ENCODE measurements around the gene PER1.

The PER1 gene

DNA sequence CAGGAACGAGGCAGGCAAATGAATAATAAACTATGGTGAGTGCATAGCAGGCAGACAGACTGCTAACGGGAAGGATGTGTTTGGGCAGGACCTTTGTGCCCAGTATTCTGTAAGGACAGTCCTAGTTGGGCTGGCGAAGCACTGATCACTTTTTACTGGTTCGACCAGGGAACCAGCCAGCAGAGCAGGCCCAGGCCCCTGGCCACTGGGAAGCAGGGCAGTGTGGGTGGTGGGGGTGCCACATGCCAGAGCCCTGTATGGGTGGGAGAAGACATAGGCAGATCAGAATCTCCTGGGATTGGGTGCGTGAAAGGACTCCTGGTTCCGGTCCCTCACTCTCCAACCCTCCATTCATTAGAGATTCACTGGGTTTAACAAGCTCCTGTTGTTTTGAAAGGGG lies 14.5 kb upstream of the PER1 start:
- no peak for DNase-seq

DNA sequence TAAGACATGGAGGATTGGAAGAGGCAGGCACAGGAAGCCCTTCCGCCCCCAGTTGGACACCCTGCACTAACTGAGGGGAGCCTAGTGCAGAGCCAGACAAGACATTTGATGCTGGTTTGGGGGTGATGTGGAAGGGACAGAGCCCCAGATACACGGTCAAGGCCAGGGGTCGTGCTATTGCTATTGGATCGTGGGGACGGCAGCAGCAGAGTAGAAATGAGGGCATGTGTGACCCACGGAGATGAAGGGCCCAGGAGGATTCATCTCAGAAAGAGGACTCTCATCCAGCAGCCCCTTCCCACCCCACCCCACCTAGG lies 12.6 kb upstream of the PER1 start:
- DNase-seq, result peak in 1 of 5 donors; percentile 62

DNA sequence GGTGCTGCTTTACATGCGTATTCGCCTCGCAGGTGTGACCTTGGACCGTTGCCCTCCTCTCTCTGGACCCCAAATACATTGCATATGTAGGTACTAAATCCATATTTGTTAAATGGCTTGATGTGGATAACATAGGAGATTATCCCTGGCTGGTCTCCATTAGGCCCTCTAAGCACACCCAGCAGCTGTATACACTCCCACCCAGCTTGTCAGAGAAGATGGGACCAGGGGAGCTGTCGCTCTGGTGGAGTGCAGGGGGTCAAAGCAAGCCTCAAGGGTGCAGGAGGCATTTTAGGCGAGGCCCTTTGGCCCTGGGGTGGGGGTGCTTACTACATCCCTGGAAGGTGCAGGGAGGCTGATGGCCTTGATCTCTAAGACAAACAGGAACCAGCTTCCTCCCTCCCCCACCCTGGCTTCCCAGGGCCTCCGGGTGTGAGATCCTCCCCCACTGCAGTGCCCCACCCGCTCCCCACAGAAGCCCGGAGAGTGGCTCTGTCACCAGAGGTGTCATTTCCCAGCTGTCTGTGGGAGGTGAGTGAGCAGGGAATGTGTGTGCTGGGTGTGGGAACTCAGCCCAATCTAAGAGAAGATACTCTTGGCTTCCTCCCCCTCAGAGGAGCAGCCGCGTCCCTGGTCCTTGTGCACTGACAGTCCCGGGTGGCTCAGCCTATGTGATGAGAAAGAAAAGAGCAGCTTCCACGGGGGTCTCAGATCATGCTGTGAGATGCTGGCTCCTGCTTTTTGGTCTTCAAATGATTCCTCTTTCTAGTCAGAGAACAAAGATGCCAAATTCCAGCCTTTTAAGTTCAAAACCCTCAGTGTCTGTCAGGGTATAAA lies 12.0 kb upstream of the PER1 start:
- DNase-seq, result peak; percentile 55 to 83 (median 68)

DNA sequence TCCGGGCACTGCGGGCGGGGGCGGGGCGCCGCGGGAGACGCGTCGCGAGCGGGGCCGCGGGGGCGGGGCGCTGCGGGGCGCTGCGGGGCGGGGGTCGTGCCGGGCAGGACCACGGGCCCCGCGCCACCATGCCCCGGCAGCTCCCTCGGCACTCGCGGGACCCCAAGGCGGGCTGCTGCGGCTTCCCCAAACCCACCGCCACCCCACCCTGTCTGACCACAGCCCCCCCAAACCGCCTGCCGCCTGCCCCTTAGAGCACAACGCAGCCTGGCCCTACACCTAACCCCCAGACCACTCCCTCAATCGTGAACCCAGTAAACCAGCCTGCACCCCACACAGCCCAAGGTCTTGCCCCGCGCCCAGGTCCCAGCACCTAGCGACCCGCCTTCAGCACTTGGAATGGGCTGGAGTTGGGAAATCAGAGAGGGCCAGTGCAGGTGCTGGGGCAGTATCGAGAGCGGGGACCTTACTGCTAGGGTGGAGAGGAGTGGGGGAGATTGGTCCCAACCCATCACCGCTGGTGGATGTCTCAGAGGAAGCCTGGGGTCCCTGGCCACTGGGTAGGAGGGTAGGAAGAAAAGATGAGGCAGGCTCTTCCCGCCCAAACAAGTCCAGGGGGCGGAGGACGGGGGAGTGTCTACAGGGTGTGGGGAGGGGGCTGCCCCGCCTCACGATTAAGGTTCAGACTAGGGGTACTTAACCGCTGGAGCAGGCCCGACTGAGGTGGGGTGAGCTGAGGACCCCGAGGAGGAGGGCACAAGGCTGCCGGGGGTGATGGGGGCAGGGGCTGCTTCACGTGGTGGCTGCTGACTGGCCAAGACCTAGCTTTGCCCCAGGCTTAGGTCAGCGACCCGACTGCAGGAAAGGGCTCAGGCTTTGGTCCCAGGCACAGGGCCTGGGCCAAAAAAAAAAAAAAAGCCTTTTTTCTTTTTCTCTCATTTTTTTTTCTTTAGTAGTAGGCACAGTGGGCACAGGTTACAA lies 11.1 kb upstream of the PER1 start:
- DNase-seq, result no peak

DNA sequence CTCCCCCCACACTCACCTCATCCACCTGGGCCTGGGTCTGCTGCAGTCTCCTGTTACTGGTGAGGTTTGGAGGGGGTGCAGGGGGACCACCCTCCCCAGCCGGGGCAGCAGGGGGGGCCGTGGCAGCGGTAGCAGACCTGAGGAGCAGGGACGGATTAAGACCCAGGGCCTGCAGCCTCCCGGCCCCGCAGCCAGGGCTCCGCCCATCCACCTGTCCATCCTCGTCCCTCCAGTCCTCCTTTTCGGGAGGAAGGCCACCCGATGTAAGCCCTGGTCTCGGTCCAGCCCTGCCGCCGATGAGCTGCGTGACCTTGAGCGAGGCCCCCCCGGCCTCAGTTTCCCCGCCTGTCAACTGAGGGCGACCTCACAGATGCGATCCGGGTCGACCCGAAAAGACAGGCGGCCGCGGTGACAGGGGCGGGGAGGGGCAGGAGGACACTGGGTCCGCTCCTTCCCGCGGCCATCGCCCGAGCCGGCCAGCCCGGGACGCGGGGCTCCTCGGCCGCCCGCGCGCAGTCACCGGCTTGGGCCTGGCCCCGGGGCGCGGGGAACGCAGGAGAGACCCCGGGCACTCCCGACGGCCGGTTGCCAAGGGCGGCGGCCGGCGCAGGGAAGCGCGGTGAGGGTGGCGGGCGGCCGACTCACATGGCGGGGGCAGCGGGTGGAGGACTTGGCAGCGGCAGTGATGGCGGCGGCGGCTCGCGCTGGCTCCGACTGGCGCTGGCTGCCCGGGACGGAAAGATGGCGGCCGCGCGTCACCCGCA lies 10.2 kb upstream of the PER1 start, which contains the start of gene VAMP2:
TSS of gene VAMP2 (minus strand) at position 716 of the 764 bp plus-strand sequence. CDS start at position 647, 69 bp downstream.
- peak; percentile 72 to 88 (median 78) for DNase-seq

DNA sequence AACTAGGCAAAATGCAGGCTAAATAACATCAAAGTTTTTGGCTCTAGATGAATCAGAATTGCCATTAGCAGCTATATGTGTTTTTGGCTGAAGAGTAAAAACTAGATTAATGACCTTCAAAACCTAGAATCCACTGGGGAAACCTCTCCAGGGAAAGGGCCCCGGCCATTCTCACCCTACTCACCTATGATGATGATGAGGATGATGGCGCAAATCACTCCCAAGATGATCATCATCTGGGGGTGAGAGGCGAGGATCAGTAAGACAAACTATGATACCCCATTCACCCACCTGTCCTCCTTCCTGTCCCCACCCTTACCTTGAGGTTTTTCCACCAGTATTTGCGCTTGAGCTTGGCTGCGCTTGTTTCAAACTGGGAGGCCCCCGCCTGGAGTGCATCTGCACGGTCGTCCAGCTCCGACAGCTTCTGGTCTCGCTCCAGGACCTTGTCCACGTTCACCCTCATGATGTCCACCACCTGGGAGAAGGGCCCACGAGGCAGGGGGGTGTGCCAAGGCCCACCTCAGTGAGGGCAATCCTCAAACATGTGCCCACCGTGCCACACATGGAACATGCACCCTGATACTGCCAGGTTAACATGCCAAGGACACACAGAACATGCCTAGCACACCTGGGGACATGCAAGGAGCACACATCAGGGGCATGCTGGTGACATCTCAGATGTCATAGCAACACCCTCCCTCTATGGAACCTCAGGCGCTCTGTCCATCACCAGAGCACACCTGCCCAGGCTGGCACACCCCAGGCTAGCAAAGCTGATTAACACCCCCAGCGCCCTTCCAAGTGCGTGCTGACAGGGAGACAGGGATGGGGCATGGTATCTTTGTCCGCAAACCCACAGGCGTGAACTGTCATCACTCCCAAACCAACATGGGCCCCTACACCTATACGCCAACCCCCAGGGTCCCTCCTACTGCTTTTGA lies 9.4 kb upstream of the PER1 start:
- DNase-seq, result no peak

DNA sequence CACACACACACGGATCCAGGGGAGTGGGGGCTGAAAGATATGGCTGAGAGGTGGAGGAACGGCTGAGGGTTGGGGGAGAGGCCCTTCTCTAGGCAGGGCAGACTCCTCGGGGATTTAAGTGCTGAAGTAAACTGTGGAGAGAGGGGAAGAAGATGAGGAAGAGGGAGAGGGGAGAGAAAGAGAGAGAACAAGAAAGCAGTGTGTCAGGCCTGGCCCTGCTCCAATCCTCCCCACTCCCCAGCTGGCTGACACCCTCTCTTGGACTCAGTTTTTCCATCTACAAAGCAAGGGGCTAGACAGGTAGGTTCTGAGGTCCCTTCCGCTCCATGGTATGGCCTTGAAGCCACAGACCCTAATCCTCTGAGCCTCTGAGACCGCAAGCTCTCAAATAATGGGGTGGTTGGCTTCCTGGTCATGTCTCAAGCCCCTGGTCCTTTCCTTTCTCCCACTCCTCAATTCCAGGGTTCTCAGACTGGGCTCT lies 8.6 kb upstream of the PER1 start:
- no peak for DNase-seq

DNA sequence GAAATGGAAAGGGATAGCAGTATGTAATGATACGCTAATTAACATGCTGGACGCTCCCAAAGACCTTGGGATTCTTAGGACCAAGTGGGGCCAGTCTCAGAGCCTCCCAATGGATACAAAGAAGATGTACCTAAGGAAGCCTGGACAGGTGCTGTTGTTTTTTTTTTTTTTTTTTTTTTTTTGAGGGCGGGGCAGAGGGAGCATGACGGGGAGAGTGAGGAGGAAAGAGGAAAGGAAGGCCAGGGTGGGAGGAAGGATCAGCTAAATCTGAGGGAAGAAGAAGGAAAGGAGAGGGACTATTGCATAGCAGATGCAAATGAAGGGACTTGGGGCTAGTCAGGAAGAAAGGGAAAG lies 8.0 kb upstream of the PER1 start:
- no peak for DNase-seq

DNA sequence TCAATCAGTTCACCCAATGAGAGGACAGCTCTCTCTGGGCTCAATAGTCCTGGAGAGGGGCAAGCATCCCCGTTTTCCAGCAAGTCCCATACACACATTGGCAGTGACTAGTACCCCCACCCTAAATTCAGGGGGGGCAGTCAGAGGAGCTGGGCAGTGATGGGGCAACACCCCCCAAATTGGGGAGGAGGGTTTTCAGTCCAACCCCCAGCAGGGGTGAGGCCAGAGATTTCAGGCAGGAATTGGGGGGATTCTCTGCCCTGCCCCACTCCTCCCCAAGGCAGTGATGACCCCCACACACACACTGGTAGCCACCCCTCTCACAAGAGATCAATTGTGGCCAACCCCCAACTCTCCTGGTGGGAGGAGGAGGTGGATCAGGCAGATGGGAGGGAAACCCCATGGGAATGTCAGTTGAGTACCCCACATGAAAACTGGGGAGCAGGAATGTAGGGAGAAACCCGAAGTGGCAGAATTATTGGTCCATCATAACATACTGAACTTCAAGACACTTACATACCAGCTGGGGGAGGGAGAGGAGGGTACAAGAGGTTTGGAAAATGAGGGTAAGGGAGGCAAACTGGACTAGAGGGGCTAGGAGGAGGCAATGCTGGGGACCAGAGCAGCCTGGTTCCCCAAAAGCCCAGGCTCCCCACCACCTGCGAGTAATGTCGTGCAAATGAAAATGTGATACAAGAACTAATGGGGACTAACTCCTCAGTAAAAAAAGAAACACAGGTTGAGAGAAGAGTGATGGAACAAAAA lies 7.4 kb upstream of the PER1 start:
- DNase-seq, result no peak

DNA sequence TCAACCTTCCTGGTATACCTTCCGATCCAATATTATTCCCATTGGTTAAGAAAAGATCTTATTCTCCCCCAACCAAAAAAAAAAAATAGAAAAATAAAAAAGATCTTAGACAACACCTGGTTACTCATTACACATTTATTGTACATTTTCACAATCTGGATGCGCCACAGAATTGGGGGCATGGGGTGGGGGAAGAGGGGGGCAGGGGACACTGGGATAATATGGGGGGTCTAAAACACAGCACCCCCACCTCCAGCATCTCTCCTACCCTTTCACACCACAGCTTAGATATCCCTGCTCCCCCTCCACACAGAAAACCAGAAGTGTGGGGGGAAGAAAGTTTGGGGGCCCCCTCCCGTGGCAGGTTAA lies 6.8 kb upstream of the PER1 start:
- DNase-seq, result no peak

DNA sequence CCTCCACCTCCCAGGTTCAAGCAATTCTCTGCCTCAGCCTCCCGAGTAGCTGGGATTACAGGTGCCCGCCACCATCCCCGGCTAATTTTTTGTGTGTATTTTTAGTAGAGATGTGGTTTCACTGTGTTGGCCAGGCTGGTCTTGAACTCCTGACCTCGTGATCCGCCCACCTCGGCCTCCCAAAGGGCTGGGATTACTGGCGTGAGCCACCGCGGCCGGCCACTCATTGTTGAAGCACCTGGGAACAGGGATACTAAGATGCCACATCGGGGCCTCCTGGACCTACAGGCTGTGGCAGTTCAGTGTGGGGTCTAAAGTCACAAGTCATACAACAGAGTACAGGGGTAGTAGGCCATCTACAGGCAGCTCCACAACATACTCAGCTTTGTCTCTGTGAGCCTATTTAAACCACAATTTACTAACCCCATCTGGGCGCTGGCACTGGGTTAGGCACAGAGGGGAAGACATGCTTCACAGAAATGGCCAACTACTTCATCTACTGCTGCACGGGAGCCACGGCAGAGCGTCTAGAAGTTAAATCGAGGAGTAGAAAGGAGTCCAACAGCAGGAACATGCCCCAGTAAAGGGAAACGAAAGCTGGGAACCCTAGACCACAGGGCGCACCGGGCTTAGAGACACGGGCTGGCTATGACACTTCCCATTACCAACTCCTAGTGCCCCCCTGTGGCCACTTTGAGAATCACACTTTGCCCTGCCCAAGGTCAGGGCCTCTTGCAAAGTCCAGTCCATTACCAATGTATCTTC lies 6.2 kb upstream of the PER1 start:
- peak; percentile 71 to 83 (median 81) for DNase-seq

DNA sequence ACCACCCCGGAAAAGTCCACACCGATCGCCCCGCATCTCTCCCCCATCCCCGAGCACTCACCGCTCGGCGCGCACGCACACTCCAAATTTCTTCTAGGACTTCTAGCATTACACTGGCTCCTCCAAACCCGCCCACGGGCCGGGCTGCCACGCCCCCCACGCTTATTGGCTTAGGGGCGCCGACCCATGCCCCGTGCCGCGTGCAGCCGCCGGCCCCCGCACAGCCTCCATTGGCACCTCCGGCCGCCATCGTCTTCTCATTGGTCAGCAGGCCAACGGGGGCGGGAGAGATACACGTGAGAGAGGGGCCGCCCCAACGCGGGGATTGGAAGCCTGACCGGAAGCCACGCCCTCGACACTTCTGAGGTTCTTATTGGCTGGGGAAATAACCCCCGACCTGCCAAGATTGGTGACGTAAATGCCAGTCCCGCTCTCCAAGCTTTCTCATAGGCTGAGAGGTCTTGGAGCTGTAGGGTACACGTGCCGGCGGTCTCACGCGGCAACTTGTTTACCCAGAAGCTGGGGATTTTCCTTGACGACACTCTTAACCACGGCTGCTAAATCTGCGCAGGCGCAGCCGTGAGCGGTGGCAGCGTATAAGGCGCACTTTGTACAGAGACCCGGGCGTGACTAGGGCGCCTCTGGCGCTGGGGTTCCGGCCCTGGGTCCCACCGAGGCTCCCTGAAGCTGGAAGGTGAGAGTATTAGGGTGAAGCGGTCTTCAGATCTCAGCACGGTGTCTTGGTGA lies 4.2 kb upstream of the PER1 start:
- peak; percentile 100 for DNase-seq

DNA sequence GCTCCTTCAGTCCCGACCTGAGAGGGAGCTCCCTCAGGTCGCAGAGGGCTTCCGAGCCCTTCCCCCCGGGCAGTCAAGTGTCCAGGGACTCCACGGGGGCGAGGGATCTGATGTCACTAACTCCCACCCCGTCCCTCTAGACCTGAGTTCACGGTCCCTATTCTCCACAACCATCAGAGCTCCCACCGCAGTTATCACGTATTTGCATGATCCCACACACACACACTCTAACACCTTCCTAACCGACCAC lies 3.7 kb upstream of the PER1 start:
- DNase-seq, result no peak

DNA sequence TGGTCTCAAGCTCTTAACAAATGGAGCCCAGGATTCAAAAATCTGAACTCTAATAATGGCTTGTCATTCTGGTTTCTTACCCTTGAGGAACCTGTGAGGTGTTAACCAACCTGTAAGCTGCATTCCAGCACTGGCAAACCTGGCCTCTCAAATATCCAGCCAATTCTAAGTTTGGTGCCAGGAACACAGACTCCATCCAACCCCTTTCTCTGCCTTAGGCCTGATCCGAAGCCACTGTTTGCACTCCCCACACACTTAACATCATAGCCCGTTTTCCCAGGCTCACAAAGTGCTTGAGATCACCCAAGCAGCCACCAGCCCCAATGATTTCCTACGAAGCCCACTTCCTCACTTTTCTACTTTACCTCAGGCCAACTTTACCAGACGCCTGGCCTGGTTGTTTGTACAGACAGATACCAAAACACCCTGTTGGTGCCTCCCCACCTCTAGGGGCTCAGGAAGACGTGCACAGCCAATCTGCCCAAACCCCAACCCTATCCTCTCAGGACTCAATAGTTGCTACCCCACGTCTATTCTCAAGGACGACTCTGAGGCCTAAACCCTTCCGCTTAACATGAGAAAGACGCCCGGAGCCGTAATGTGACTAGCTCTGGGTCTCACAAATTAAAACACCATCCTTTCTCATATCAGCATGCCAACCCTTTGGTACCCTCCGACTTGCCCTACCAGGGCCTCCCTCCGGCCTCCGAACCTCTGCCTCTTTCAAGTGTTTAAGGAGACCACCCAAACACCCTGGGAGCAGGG lies 3.2 kb upstream of the PER1 start:
- no peak for DNase-seq

DNA sequence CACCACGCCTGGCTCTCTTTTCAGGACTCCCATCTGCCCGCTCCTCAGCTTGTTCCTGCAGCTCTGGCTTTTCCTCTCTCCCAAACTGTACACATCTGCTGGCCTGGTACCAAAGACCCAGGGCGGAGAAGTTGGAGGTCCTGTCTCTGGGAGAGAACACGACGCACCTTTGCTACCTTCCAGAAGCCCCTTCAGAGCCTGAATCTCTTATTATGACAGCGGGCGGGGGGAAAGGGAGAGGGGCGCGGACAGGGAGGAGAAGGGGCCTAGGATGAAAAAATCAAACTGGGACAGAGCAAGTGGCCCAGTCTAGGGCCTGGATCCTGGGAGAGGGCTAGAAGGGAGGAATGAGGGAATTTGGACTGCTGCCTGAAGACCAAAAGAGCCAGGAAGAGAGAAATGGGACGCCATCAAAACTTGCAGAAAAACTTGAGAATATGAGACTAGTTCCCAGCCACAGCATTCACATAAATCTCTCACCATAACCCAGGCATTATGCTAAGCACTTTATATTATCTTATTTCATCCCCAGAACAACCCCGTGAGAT lies 2.5 kb upstream of the PER1 start:
- DNase-seq, result no peak

DNA sequence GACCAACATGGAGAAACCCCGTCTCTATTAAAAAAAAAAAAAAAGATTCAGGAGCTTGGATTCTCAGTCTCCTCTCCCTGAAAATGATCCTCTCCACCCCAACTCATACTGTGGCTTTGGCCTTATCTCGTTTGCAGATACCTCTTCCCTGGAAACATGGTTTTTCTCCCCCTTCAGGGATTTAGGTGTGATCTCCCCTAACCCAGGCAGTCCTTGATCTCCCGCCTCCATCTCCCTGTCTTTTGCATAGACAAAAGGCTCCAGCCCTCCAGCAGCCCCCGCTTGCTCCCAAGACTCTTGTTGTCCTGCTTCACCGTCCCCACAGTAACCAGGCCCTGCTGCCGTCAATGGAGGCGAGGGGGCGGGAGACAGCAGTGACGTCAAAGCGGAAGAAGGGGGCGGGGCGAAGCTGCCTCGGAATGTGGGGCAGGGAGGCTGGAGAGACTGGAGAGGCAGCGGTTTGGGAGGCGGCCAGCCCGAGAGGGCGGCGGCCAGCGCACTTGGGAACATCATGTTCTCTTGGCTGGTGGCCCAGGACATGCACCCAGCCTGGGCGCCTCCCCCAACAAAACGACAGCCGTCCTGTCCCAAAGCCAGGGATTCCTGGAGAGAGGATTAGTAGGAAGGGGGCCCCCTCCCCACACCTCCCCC lies 1.9 kb upstream of the PER1 start:
- peak; percentile 84 to 93 (median 88) for DNase-seq

DNA sequence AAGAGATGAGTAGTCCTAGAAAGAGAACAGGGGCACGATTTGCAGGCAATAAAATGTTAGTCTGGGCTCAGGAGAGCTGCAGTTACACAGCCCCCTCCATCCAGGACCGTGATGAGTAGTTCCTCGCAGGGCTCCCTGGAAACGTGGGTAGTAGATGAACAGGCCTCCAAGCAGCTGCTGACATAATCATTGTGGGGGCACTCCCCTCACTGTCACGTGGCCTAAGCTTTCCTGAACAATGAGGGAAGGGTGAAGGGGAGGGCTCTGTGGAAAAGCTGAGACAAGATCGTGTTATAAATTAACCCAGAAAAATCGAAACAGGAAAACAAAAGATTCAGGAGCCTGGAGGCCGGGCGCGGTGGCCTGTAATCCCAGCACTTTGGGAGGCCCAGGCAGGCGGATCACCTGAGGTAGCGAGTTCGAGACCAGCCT lies 1.3 kb upstream of the PER1 start:
- DNase-seq, result peak in 1 of 5 donors; percentile 37

DNA sequence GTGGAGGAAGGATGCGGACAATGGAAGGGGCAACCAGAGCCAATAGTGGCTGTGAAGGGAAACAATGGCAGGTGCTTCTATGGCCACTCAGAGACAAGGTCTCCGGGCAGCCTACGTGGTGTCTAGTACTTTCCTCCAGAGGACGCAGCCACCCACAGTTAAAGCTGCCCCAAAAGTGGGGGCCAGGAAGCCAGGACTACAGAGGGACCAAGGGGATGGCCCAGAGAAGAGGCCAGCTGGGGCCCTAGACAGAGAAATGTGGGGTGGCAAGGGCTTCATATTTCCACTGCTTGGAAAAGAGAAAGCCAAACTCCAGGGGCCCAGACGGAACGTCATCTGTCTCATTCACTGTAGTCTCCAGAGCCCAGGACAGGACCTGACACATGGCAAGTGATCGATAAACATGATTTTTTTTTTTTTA lies 837 bp upstream of the PER1 start:
- DNase-seq, result no peak

Data from T-helper 1 cell (primary cell).